Hepatocyte (in vitro differentiated cells): ENCODE data around the gene ATXN10. TPM values are rescaled to one million over a fixed set of nuclear protein-coding genes. Genes with fewer than 3 reads are reported as not detected.

Source experiments
- DNase-seq: peaks from one replicate; pipeline ENCODE4 v3.0.0-alpha.2; 2016; ENCODE audit warnings: low spot score
- H2AFZ ChIP-seq: fragments of 200-600 bp; sonication (generic); 2 replicates; pipeline ENCODE4 v1.6.0; 2016; ENCODE audit warnings: antibody characterized with exemption, mild to moderate bottlenecking
- H3K27ac ChIP-seq: fragments of 200-600 bp; sonication (generic); 2 replicates; pipeline ENCODE4 v1.5.1; 2016; ENCODE audit warnings: mild to moderate bottlenecking
- H3K27me3 ChIP-seq: fragments of 200-600 bp; sonication (generic); 2 replicates; pipeline ENCODE4 v1.6.1; 2016
- H3K36me3 ChIP-seq: fragments of 200-600 bp; sonication (generic); replicated peaks from 2 replicates; pipeline ENCODE4 v1.5.1; 2016; ENCODE audit warnings: low read depth; ENCODE audit not compliant: insufficient read depth
- H3K4me1 ChIP-seq: fragments of 200-600 bp; sonication (generic); 2 replicates; pipeline ENCODE4 v1.5.1; 2016; ENCODE audit warnings: mild to moderate bottlenecking, moderate library complexity; ENCODE audit not compliant: insufficient read depth
- H3K4me2 ChIP-seq: fragments of 200-600 bp; sonication (generic); 2 replicates; pipeline ENCODE4 v1.6.0; 2016
- H3K4me3 ChIP-seq: fragments of 200-600 bp; sonication (generic); 2 replicates; pipeline ENCODE4 v1.5.1; 2016; ENCODE audit warnings: mild to moderate bottlenecking
- H3K79me2 ChIP-seq: fragments of 200-600 bp; sonication (generic); 2 replicates; pipeline ENCODE4 v1.6.0; 2017; ENCODE audit warnings: mild to moderate bottlenecking
- H3K9me2 ChIP-seq: fragments of 200-600 bp; sonication (generic); replicated peaks from 2 replicates; pipeline ENCODE4 v1.6.0; 2017; ENCODE audit warnings: mild to moderate bottlenecking; ENCODE audit not compliant: insufficient read depth
- H3K9me3 ChIP-seq: fragments of 200-600 bp; sonication (generic); 2 replicates; pipeline ENCODE4 v1.5.1; 2016; ENCODE audit warnings: low read depth, mild to moderate bottlenecking
- H4K20me1 ChIP-seq: fragments of 200-600 bp; sonication (generic); 2 replicates; pipeline ENCODE4 v1.6.0; 2016; ENCODE audit warnings: mild to moderate bottlenecking; ENCODE audit not compliant: insufficient read depth, poor library complexity, severe bottlenecking
- EZH2 ChIP-seq: fragments of 200-600 bp; sonication (generic); IDR thresholded peaks from 2 replicates; pipeline ENCODE4 v1.6.1; 2016; ENCODE audit warnings: antibody characterized with exemption, mild to moderate bottlenecking, borderline replicate concordance
- EZH2phosphoT487 ChIP-seq: fragments of 200-600 bp; sonication (generic); IDR thresholded peaks from one replicate; pipeline ENCODE4 v1.6.1; 2018; ENCODE audit warnings: antibody characterized with exemption, mild to moderate bottlenecking, low read depth, moderate library complexity; ENCODE audit not compliant: unreplicated experiment, severe bottlenecking
- WGBS: methylation state at CpG from one replicate; pipeline ENCODE4 v1.1.6; 2016; ENCODE audit warnings: low lambda C conversion rate; ENCODE audit errors: missing lambda C conversion rate; 5-methylcytosine and 5-hydroxymethylcytosine counted together
- polyA plus RNA-seq: library from polyadenylated mRNA; unstranded; fragments of >200 nt; fragmentation: Nextera tagmentation; extraction: Ambion mirVana; gene quantifications from 2 replicates; pipeline ENCODE4 v1.2.1, GENCODE V29; 2016
- total RNA-seq: library from RNA; depleted of rRNA; stranded (reverse); fragments of >200 nt; gene quantifications from 2 replicates; pipeline ENCODE4 v1.2.3, GENCODE V29; 2014
- TF ChIP-seq, protein P1 (sequence below): fragments of 200-600 bp; sonication (generic); IDR thresholded peaks from 2 replicates; pipeline ENCODE4 v1.5.1; 2016; ENCODE audit warnings: antibody characterized with exemption, mild to moderate bottlenecking; ENCODE audit not compliant: poor library complexity

The ATXN10 gene
- total and polyA plus RNA-seq, 2 experiments from 2014 or later, result 141 to 186 TPM

DNA sequence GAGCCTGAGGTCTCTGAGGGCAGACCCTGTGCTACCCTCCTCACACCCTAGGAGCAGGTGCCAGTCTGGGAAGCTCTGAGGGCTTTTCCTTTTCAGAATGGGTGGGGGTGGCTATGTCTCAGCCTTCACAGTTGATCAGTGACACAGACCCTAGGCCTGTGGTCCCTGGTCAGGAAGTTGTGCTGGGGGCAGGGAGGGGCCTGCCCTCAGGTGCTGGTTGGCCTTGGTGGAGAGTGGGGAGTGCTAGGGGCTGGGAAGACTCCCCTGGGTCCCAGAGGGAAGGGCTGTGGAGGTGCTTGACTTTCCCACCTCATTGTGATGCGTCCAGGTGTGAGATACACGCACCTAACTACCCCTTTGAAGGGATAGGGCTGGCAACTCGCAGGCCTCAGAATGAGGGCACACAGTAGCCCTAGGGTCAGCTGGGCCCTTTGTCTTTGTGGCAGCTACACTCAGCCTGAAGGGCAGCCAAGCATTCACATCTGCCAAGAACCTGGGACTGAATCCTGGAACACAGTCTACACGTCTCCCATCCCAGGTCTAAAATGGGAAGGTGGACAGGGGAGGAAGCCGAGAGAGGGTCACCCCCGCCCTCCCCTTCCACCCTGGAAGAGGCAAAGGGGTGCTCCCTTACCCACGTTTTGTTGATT lies 31.2 kb upstream of the ATXN10 start:
- H3K9me3 ChIP-seq, result no peaks in the 10 kb centered on the region
- no peak overlapping the region for H3K27ac ChIP-seq
- H3K4me2 ChIP-seq, result no peak overlapping the region
- no peaks in the 10 kb centered on the region for H3K4me1 ChIP-seq
- peaks cover 9% of the 10 kb centered on the region for H3K27me3 ChIP-seq
- H3K9me2 ChIP-seq, result no peaks in the 10 kb centered on the region
- DNase-seq, result no peak
- H3K36me3 ChIP-seq, result no peaks in the 10 kb centered on the region
- no peak overlapping the region for H3K4me3 ChIP-seq
- 81% methylated on average over 7 of the region's 7 CpGs for WGBS
- H4K20me1 ChIP-seq, result no peaks in the 10 kb centered on the region
- H2AFZ ChIP-seq, result no peak overlapping the region
- no peaks in the 10 kb centered on the region for H3K79me2 ChIP-seq
- TF ChIP-seq, protein P1, sequence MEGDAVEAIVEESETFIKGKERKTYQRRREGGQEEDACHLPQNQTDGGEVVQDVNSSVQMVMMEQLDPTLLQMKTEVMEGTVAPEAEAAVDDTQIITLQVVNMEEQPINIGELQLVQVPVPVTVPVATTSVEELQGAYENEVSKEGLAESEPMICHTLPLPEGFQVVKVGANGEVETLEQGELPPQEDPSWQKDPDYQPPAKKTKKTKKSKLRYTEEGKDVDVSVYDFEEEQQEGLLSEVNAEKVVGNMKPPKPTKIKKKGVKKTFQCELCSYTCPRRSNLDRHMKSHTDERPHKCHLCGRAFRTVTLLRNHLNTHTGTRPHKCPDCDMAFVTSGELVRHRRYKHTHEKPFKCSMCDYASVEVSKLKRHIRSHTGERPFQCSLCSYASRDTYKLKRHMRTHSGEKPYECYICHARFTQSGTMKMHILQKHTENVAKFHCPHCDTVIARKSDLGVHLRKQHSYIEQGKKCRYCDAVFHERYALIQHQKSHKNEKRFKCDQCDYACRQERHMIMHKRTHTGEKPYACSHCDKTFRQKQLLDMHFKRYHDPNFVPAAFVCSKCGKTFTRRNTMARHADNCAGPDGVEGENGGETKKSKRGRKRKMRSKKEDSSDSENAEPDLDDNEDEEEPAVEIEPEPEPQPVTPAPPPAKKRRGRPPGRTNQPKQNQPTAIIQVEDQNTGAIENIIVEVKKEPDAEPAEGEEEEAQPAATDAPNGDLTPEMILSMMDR, result no peak
- TF ChIP-seq EZH2phosphoT487, result no peak

DNA sequence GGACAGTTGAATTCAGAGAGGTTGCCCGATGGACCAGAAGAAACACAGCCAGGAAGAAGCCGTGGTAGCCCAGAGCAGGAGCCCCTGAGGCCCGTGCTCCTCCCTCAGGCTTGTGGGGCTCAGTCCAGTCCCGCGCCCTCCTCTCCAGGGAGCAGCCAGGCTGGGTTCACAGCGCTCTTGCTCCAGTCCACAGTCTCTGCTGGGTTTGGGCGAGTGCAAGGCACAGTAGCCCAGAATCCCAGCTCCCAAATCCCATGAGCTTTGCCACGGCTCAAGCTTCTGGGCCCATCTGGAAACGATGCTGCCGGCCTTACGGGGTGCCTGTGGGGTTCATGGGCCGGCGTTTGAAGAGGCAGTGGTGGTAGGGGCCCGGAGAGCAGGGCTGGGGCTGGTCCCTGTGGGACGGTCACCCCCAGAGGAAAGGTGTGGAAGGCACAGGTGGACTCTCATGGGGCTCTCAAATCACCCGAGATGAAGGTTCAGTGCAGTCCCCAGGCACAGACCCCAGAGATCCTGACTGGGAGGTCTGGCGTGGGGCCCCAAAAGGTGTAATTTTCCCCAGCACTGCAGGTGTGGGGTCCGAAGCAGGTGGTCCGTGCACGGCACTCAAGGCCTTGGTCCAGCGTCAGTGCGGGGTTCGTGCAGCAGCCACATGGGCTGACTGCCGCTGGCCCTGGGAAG lies 30.6 kb upstream of the ATXN10 start:
- H3K9me2 ChIP-seq, result no peaks in the 10 kb centered on the region
- no peak overlapping the region for H3K4me3 ChIP-seq
- no peaks in the 10 kb centered on the region for H4K20me1 ChIP-seq
- no peak overlapping the region for H2AFZ ChIP-seq
- H3K27ac ChIP-seq, result no peak overlapping the region
- H3K4me1 ChIP-seq, result no peaks in the 10 kb centered on the region
- DNase-seq, result no peak
- no peaks in the 10 kb centered on the region for H3K79me2 ChIP-seq
- H3K36me3 ChIP-seq, result no peaks in the 10 kb centered on the region
- TF ChIP-seq EZH2phosphoT487, result no peak
- no peak for TF ChIP-seq EZH2
- H3K9me3 ChIP-seq, result no peaks in the 10 kb centered on the region
- peaks cover 9% of the 10 kb centered on the region for H3K27me3 ChIP-seq
- H3K4me2 ChIP-seq, result no peak overlapping the region
- 93% methylated on average over 24 of the region's 24 CpGs for WGBS

DNA sequence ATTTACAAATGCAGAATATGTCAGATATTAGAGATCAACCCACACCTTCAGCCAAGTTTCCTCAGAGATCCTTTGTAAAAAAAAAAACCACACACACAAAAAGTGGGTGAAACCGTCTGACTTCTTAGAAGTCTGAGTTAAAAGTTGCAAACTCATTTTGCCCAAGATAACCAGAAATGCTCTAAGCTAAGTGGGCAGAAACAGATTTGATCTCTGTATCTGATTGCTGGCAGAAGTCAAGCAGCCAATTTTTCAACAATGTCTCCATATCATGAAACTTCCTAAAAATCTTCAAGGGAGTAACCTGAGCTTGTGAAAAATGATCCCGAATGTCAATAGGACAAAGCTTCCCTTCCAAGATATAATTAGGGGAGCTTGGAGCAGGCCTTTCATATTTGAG lies 28.6 kb upstream of the ATXN10 start:
- Histone ChIP-seq H3K27me3 (peaks cover 7% of the 10 kb centered on the region), H3K9me2 (no peaks in the 10 kb centered on the region), H3K9me3 (no peaks in the 10 kb centered on the region), H3K4me3 (no peak overlapping the region), H2AFZ (no peak overlapping the region), H3K4me2 (no peak overlapping the region), H3K36me3 (no peaks in the 10 kb centered on the region), H3K27ac (no peak overlapping the region), H3K79me2 (no peaks in the 10 kb centered on the region), H3K4me1 (no peaks in the 10 kb centered on the region), H4K20me1 (no peaks in the 10 kb centered on the region)
- 62% methylated on average over 2 of the region's 2 CpGs for WGBS
- TF ChIP-seq, protein P1, result no peak
- TF ChIP-seq EZH2 (no peak), EZH2phosphoT487 (no peak)
- no peak for DNase-seq

DNA sequence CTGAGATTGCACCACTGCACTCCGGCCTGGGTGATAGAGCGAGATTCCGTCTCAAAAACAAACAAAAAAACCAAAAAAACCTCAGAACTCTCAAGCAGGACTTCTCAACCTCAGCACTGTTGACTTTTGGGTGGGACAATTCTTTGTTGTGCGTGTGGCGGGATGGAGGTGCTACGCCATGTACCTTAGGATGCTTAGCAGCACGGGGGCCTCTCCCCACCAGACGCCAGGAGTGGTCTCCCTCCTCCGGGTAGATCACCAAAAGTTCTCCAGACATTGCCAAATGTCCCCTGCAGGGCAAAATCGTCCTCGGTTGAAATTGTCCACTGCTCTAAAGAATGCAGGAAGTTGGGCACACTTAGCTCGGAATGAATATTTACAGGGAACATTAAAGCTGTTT lies 26.9 kb upstream of the ATXN10 start:
- 78% methylated on average over 12 of the region's 12 CpGs for WGBS
- no peak overlapping the region for H3K4me2 ChIP-seq
- H3K9me2 ChIP-seq, result no peaks in the 10 kb centered on the region
- TF ChIP-seq, protein P1, result no peak
- no peak for TF ChIP-seq EZH2
- H3K27me3 ChIP-seq, result peaks cover 7% of the 10 kb centered on the region
- H3K4me1 ChIP-seq, result no peaks in the 10 kb centered on the region
- no peak overlapping the region for H3K4me3 ChIP-seq
- H2AFZ ChIP-seq, result no peak overlapping the region
- H3K27ac ChIP-seq, result no peak overlapping the region
- DNase-seq, result no peak
- H3K9me3 ChIP-seq, result no peaks in the 10 kb centered on the region
- no peaks in the 10 kb centered on the region for H3K36me3 ChIP-seq
- H4K20me1 ChIP-seq, result no peaks in the 10 kb centered on the region
- H3K79me2 ChIP-seq, result no peaks in the 10 kb centered on the region
